Caki2 (cell line): ENCODE measurements around the gene CROCC. TPM values are rescaled to one million over a fixed set of nuclear protein-coding genes. Genes with fewer than 3 reads are reported as not detected.

ENCODE experiments used
- DNase-seq: peaks from one replicate; pipeline ENCODE4 v3.0.0-alpha.2; 2015; ENCODE audit warnings: low read depth
- in situ Hi-C: cut with HindIII; loops from 2 replicates; pipeline ENCODE4 v1.10.0; 2016; ENCODE audit warnings: low sequenced_read_pairs, low pct_unique_long_range_greater_than_20kb, mixed read lengths
- total RNA-seq: library from RNA; depleted of rRNA; stranded (reverse); fragments of >200 nt; shearing (Covaris generic); gene quantifications from 2 replicates; pipeline ENCODE4 v1.2.3, GENCODE V29; 2014; ENCODE audit warnings: low replicate concordance

The CROCC gene
- total RNA-seq, 1 experiment from 2014 or later = 8.0 TPM

DNA sequence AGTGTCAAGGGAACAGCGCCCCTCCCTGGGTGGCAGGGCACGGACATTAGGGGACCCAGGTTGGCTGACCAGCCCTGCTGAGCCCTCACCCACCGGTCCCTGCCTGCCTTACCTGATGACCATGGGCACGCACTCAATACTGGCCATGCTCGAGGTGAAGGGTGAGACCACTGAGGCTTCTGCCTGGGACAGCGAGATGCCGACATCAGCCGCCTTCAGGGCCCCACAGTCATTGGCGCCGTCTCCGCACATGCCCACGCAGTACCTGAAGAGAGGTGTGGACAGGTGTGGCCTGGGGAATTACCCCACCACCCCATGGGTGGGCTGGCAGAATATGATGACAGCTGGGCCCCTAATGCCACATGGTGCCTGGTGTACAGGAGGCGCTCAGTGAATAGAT, 66.5 kb downstream of the CROCC start:
- no peak for DNase-seq
- in situ Hi-C loops = no loop called here

DNA sequence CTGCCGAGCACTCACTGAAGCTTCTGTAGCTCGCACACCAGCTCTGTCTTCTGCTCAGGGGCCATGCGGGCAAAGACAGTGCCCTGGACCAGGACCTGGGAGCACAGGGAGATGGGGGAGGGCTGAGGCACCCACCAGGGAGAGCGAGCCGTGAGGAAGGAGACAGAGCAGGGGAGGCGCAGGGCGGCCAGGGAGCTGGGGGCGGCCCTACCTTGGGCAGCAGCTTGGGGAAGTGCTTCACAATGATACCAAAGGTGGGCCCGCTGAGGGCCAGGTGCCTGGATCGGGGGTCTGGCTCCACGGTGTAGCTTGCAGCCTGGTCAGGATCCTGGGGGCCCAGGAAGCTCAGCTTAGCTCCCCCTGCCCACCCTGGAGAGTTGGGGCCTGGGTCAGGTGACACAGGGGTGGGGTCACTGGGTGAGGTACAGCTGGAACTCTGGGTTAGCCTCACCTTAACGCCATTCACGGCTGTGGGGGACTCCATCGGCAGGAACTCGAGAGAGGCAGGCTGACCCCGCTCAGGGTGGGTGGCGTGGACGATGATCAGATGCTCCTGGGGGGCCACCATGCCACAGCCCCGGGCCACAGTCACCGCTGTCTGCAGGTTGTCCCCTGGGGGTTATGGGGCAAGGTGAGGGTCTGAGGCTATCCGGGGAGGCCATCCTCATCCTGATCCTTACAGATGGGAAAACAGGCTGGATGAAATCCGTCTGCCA, 68.1 kb downstream of the CROCC start:
- in situ Hi-C loops = no loop called here
- no peak for DNase-seq

- in situ Hi-C loops = no loop called here
- no peak for DNase-seq
Observed at GRCh38 chr1:16991571-16991970, 69.8 kb downstream of the CROCC start.

GRCh38 chr1:16992102-16992501, 70.4 kb downstream of the CROCC start:
- in situ Hi-C loops = no loop called here

DNA sequence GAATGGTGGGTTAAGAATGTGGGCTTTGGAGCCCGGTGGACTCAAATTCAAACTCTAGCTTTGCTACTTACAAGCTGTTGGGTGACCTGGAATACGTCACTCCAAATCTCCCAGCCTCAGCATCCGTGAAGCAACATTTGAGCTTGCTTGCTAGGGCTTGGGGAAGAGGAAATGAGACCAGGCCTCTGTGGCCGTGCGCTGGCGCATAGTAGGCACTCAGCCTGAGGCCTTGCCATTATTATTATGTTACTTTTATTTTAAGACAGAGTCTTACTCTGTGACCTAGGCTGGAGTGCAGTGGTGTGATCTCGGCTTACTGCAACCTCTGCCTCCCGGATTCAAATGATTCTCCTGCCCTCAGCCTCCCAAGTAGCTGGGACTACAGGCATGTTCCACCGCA, 70.9 kb downstream of the CROCC start:
- no peak for DNase-seq
- in situ Hi-C loops = no loop called here

More at GRCh38 chr1:16992102-16992501, 70.4 kb downstream of the CROCC start:
- DNase-seq = no peak

- in situ Hi-C loops = no loop called here
Observed at GRCh38 chr1:16993521-16994038, 71.8 kb downstream of the CROCC start.

DNA sequence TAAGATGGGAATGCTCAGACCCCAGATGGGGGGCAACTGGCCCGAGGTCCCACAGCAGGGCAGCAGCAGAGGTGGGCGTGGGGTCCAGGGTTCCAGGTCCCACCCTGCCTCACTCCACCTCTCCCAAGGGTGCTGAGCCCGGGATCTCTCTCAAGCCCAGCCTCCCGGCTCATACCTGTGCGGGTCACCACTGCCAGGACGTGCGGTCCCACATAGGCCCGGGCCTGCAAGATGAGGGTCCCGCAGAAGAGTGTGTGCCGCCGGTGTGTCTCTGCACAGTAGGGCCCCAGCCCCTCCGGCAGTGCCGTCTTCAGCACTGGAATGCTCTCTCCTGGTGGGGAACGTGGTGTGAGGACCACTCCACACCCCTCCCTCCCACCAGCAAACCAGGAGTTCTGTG, 75.1 kb downstream of the CROCC start:
- no peak for DNase-seq
- in situ Hi-C loops = no loop called here

More at GRCh38 chr1:16993521-16994038, 71.8 kb downstream of the CROCC start:
- DNase-seq = no peak

DNA sequence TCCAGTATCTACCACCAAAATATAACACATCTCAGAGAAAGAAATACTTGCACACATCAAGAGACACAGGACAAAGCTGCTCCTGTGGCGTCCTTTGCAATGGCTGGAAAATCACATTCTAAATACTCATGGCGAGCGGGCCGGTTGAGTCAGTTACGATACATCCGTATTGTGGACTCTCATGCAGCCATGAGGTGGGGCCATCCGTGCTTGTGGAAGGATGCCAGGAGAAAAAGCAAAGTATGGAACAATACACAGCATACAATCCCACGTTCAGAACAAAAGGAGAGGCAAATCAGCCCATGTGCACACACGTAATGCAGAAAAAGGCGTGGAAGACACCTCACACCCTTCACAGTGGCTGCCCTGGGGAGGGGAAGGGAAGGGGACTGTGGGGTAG, 76.9 kb downstream of the CROCC start:
- in situ Hi-C loops = no loop called here
- DNase-seq = no peak

DNA sequence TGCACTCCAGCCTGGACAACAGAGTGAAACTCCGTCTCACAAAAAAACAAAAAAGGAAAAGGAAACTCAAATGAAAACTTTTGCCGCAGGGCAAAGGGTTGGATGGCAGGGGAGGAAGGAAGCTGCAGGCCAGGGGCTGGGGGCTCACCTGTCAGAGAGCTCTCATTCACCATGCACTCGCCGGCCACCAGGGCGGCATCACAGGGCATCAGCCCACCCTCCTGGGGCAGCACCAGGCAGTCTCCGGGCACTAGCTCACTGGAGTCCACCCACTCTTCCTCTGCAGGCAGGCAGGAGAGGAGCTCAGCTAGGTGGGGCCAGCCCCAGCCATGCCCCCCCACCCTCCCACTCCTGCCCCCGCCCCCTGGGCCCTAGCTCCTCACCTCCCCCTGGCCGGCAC, 78.1 kb downstream of the CROCC start:
- in situ Hi-C loops = no loop called here
- DNase-seq = no peak

DNA sequence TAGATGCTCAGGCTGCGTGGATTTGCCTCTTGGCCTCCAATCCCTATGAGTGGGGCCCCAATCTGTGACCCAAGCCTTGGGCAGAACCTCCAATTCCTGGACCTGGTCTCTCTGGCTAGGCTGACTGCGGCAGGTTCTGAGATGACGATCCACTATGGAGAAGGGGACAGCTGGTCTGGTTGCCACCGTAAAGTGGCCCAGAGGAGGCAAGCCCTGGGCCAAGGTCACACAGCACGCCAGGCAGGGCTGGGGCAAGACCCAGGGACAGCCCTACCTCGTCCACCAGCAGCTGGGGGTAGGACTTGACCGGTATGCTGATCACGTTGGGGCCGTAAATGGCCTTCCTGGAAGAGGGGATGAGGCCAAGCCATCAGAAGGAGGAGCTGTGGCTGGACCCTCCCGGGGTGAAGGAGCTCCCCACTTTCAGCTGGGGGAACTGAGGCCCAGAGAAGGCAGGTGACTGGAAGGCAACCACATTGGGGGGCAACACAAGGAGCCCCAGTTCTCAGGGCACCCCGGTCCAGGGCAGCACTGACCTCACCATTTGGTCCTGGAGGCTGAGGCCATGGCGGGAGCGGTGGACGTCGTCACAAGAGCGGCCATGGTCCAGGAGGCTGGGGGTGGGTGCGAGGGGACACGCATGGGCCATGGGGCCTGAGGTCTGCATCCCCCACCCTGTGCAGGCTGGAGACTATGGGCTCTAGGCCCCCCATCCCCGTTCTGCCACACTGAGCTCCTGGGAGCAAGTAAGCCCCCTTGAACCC, 80.2 kb downstream of the CROCC start:
- no peak for DNase-seq
- in situ Hi-C loops = no loop called here

GRCh38 chr1:17002524-17002902, 80.8 kb downstream of the CROCC start:
- in situ Hi-C loops = no loop called here
- no peak for DNase-seq

DNA sequence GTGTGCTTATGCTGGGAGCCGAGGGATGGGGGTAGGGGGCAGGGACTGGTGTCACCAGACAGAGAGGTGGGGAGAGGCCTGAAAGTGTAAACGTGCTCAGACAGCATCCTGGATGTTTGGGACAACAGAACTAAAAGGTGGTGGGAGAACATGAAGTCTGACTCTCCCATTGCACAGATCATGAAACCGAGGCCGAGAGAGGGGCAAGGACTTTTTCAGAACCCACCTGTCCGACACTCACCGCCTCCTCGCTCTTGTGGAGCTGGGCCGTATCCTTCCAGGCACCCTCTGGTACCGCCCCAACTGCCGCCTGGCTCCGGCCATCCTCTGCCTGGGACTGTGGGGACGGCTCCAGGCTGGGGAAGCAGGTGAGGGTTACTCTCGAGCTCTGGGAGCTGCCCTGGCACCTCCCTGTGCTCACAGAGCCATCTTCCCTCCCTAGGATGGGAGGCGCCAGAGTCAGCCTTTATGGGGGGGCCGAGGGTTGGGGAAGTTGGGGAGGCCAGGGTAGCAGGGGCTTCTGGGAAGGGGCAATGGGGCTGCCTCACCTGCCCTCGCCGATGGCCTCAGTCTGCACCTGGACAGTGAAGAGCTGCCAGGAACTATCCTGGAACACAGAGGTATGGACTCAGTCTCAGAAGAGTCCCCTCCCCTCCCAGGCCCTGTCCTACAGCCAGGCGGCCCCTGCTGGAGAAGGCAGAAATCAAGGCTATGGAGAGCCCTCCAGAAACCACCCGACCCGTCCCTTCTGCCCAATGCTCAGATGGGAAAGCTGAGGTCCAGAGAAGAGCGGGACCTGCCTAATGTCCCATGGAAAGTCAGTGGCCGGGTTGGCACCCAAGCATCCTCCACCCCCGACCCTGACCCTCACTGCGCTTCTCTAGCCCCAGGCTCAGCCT, 83.0 kb downstream of the CROCC start:
- in situ Hi-C loops = no loop called here
- DNase-seq = no peak

DNA sequence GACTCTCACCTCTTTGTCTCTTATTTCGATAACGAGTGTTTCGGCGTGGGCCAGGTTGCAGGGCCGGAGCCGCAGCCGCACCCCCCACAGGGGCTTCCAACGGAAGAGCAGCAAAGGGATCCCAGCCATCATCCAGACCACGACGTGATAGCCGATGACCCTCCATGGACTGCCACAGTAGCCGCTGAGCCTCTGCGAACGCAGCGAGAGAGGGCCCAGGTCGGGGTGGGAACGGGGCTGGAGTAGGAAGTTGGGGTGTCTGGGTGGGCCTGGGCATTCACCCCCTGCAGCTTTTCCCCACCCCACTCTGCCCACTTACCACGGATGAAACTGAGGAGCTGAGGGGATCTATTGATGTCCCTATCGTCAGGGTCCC, 83.6 kb downstream of the CROCC start:
- no peak for DNase-seq
- in situ Hi-C loops = no loop called here

- in situ Hi-C loops = no loop called here
- no peak for DNase-seq
Observed at GRCh38 chr1:17007121-17007520, 85.4 kb downstream of the CROCC start.

GRCh38 chr1:17008208-17008855, 86.6 kb downstream of the CROCC start:
- in situ Hi-C loops = no loop called here
- no peak for DNase-seq

DNA sequence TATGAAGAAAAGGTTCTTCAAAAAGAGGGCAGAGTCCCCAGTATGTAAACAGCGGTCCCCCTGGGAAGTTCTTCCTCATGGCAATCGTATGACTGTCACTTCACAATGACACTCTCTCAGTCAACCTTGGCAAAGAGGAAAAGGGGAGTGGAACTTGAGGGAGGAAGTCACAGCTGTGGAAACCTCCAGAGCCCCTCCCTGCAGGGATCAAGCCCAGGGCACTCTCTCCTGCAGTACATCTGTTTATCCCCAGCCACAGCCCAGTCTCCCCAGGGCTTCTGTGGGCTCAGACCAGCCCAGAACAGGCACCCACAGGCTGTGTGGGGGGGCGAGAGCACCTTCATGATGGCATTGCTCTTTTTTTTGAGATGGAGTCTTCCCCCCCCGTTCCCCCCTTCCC, 88.0 kb downstream of the CROCC start:
- in situ Hi-C loops = no loop called here
- no peak for DNase-seq

DNA sequence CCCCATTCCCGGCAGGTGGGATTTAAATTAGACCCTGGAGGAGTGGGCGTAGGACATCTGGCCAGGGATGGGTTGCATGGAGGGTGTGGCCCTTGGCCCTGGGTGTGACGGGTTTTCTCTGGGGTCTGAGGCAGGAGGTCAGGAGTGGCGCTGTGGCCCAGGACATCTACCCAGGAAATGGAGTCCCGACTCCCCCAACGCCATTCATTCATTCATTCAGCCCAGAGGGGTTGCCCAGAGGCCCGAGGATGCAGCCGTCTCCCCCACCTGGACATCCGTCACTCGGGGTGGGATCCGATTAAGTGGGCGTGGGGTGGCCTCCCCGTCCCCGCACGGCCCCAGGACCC, 89.3 kb downstream of the CROCC start:
- in situ Hi-C loops = no loop called here
- no peak for DNase-seq
